PC-9 (cell line): ENCODE measurements around the gene MAZ.

ENCODE experiments used
- EZH2 ChIP-seq: fragments of 200-600 bp; sonication (generic); IDR thresholded peaks from 2 replicates; pipeline ENCODE4 v1.8.0; 2017; ENCODE audit warnings: antibody characterized with exemption, low read depth
- TF ChIP-seq, protein P1 (sequence below): fragments of 200-600 bp; sonication (generic); conservative IDR thresholded peaks from 2 replicates; pipeline ENCODE4 v1.6.1; 2017; ENCODE audit warnings: mixed run types, antibody characterized with exemption, mild to moderate bottlenecking, moderate library complexity

GRCh38 chr16:29806099-29806579 lies at the start of gene MAZ:
- no peak for TF ChIP-seq EZH2
- TF ChIP-seq, protein P1, sequence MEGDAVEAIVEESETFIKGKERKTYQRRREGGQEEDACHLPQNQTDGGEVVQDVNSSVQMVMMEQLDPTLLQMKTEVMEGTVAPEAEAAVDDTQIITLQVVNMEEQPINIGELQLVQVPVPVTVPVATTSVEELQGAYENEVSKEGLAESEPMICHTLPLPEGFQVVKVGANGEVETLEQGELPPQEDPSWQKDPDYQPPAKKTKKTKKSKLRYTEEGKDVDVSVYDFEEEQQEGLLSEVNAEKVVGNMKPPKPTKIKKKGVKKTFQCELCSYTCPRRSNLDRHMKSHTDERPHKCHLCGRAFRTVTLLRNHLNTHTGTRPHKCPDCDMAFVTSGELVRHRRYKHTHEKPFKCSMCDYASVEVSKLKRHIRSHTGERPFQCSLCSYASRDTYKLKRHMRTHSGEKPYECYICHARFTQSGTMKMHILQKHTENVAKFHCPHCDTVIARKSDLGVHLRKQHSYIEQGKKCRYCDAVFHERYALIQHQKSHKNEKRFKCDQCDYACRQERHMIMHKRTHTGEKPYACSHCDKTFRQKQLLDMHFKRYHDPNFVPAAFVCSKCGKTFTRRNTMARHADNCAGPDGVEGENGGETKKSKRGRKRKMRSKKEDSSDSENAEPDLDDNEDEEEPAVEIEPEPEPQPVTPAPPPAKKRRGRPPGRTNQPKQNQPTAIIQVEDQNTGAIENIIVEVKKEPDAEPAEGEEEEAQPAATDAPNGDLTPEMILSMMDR, result no peak
